Stimulated activated CD8-positive, alpha-beta memory T cell treated with anti-CD3 and anti-CD28 coated beads, Interleukin-4, amount 100 ng/mL, for 48 hours (primary cell): ENCODE measurements around the gene EML2.
"Not testable (repeated sequence)": the region's sequence is repeated elsewhere in the genome, so short reads cannot be mapped to it uniquely, and the experiment has no call there.

Source experiments
- DNase-seq: peaks from one replicate; pipeline ENCODE4 v3.0.0-alpha.2; 2020

Gene EML2

DNA sequence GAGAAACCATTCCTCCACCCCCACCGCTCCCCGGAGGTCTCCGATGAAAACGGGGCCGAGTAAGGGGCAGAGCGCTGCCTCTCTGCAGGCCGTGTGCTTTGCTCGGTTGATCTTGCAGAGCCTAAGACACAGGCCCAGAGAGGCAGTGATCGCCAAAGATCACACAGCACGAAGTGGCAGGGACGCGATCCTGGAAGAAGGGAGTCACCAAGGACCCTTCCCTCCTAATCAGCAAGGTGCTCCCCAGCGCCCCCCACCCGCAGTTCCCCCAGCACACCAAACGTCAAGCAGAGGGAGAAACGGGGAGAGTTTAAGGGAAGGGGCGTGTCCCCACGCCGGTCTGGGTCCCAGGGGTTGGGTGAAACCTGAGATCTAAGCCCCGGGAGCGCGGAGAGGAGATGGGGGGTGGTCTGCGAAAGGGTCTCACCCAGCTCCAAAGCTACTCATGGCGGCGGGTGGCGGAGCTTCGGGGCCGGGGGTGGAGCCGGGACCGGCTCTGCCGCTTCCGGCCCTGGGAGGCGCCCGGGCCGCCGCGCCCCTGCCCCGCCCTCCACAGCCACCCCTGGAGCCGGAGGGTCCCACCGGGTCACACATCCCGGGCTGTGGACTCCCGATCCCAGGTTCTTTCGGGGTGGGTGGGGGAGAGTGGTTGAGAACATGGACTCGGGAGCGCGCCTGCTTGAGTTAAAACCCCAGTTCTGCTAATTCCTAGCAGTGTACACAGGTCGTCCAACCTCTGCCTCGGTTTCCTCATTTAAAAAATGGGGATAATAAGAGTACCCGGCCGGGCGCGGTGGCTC lies at the start of gene EML2:
TSS of gene EML2 (minus strand) at position 468 of the 800 bp plus-strand sequence. CDS start at position 447, 21 bp downstream.
- peak; percentile 72 for DNase-seq

- no peak for DNase-seq
Measured at GRCh38 chr19:45687599-45687998, 48.4 kb upstream of the EML2 start.

DNA sequence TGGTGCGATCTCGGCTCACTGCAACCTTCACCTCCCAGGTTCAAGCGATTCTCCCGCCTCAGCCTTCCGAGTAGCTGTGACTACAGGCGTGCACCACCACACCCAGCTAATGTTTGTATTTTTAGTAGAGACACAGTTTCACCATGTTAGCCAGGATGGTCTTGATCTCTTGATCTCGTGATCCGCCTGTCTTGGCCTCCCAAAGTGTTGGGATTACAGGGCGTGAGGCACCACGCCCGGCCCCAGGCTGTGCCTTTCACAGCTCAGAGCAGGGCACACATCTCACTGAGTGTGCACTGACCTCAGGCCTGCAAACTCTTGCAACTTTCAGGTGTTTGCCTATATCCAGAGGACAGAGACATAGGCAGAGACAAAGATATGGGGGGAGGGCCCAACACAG lies 45.8 kb upstream of the EML2 start:
- DNase-seq, result not testable (repeated sequence)

DNA sequence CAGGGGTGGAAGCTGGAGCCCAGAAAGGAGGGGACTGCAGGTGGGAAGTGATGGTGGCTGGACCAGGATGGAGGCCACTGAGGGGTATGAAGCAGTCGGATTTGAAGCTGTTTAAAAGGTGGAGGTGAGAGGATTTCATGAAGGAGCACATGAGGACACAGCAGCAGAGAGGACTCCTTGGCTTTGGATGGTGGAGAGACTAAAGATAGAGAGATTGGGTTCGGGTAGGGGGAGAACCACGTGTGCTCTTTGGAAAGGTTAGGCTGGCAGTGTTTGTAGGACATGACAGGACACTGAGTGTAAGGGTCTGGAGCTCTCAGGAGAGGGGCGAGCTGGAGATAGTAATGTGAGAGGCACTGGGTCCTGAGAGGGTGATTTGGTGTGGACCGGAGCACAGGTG lies 43.7 kb upstream of the EML2 start:
- DNase-seq, result no peak

DNA sequence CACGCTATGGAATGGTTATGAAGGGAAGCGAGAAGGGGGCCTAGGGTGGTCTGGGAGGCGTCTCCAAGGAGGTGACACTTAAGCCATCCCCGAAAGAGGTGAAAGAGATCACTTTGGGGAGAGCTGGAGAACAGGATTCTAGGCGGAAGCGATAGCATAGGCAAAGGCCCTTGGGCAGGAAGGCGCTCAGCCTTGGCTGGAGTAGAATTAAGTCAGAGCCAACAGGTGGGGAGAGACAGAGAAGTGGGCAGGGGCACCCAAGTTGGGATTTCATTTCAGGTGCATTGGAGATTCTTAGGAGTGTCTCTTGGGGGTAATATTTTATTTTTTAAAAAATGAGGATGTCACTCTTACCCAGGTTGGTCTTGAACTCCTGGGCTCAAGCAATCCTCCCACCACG lies 42.9 kb upstream of the EML2 start:
- no peak for DNase-seq

- DNase-seq, result peak; percentile 91
Measured at GRCh38 chr19:45681391-45682015, 42.3 kb upstream of the EML2 start.

GRCh38 chr19:45677351-45678230 lies 38.4 kb upstream of the EML2 start:
- peak; percentile 92 for DNase-seq

DNA sequence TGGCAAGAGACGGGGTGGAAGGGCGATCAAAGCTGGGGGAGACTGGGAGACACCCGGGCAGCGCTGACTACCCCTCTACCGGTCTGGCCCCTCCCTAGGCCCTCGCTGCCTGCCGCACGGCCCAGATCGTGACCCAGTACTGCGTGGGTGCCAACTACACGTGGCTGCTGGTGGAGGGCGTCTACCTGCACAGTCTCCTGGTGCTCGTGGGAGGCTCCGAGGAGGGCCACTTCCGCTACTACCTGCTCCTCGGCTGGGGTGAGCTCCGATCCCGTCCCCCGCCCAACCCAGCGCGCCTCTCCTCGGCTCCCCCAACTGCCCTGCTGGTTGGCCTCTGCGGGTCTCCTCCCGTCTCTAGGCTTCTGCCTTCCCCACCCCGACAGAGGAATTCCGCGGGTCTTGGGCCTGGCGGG lies 37.7 kb upstream of the EML2 start:
- peak; percentile 66 for DNase-seq

DNA sequence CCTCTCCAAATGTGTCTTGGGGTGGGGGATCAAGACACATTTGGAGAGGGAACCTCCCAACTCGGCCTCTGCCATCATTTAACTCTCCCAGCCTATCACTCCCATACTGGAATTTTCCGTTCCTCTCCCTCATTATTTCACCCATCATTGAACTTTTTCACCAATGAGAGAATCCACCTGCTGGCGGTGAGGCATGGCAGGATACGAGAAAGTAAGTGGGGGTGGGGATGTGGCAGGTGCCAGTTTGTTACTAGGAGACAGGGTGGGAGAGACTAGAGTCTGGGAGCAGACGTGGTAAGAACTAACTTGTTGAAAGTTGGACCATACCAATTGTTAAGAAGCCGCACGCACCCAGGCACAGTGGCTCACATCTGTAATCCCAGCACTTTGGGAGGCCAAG lies 35.7 kb upstream of the EML2 start:
- DNase-seq, result no peak

DNA sequence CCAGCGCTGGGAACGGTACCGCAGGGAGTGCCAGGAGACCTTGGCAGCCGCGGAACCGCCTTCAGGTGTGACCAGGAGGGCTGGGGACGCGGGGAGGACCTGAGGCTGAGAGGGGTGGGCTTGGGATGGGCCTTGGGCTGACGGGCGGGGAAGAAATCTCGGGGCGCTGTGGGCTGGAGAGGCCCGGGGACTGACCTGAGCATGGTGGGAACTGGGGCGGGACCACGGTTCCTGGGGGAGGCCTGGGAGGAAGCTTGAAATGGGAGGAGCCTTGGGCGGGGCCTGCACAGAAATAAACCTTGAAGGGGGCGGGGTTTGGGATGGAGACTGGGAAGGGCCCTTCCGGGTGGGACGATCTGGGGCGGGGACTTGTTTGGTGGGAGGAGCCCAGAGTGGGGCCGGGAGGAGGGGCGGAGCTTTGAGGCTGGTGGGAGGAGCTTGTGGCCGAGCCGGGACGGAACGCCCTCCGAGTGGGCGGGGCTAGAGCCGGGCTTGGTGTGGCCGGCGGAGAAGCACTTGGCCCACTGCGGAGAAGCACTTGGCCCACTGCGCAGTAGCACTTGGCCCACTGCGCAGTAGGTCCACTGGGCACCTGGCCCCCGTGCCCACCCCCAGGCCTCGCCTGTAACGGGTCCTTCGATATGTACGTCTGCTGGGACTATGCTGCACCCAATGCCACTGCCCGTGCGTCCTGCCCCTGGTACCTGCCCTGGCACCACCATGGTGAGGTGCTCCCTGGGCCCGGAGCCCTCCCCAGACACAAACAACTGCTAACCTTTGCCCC lies 31.7 kb upstream of the EML2 start:
- DNase-seq, result peak; percentile 92

DNA sequence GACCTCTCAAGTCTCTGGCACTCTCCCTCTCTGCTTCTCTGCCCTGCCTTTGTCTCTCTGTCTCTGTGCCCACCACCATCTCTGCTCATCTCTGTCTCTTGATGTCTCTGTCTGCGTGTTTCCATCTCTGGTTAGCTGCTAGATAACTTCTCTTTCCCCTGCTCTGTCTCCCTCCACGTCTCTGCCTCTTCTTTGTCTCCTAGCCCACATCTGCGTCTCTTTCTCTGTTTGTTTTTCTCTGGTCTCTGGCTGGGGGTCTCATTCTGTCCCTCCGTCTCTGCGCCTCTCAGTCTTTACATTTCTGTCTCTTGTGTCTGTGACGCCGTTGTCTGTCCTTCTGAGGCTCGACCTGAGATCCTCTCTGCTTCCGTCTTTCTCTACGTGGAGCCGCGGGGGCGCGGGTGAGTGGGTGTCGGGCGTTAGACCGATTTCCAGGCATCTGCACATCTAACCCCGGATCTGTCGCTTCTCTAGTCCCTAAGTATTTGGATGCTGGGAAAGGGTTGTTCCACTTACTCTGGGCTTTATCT lies 29.2 kb upstream of the EML2 start:
- peak; percentile 57 for DNase-seq

DNA sequence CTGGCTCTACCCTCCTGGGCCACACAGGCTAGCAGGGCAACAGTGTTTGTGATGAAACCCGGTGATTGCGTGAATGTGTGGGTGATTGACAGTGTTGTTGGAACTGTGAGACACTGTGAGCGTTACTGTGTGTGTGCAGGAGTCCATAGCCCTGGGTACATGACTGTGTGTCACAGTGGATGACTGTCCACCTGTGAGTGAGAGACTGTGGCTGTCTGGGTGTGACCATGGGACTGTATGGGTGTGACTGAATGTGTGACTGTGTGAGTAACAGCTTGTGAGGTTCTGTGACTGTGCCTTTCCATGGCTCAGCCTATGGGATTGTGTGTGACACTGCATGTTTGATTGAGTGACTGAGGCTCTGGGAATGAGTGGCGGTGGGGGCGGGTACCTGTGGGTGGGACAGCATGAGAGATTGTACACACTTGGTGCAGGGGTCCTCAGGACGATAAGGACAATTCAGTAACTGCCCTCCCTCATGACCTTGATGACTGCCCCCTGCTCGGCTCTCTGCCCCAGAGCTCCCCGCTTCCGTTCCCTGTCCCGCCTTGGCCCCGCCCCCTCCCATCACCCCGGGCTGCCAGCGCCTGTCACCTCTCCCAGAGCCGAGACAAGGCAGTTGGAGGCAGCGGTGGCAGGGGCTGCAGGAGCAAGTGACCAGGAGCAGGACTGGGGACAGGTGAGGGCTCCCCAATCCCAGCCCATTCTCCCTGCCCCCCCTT lies 28.6 kb upstream of the EML2 start, which contains the start of gene GIPR:
TSS of gene GIPR (plus strand) at position 602 of the 722 bp plus-strand sequence. CDS start 1,300 bp downstream, outside the sequence.
- DNase-seq, result peak; percentile 82

DNA sequence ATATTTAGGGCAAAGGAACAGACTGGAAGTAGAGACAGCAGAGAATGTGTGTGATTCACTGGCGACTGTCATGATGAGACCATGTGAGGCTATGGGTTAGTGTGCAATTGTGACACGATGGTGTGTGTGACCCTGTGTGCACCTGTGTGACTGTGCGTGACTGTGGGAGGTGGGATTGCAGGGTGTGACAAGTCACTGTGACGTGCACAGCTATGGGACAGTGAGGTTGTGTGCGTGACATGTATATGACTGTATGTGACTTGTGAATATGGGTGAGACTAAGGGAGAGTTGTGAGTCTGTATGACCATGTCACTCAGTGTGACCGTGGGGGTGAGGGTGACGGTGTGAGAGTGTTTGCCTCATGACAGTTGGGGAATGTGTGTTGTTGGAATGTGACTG lies 25.4 kb upstream of the EML2 start:
- DNase-seq, result no peak

DNA sequence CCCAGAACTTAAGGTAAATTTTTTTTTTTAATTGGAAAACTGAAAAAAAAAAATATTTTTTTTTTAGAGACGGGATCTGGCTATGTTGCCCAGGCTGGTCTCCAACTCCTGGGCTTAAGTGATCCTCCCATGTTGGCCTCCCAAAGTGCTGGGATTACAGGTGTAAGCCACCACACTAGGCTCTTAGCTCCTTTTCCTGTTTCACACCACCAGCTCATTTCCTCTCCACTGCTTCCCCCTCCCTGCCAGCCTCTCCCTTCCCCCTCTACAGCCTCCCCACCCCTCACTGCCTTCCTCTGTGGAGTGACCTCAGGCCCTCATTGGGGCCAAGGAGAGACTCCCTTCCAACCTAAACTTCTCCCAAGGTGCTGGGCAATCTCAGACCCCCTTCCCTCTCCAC lies 24.6 kb upstream of the EML2 start:
- DNase-seq, result no peak

- no peak for DNase-seq
Measured at GRCh38 chr19:45660636-45661035, 21.4 kb upstream of the EML2 start.

- DNase-seq, result no peak
Measured at GRCh38 chr19:45659096-45659729, 20.0 kb upstream of the EML2 start.

DNA sequence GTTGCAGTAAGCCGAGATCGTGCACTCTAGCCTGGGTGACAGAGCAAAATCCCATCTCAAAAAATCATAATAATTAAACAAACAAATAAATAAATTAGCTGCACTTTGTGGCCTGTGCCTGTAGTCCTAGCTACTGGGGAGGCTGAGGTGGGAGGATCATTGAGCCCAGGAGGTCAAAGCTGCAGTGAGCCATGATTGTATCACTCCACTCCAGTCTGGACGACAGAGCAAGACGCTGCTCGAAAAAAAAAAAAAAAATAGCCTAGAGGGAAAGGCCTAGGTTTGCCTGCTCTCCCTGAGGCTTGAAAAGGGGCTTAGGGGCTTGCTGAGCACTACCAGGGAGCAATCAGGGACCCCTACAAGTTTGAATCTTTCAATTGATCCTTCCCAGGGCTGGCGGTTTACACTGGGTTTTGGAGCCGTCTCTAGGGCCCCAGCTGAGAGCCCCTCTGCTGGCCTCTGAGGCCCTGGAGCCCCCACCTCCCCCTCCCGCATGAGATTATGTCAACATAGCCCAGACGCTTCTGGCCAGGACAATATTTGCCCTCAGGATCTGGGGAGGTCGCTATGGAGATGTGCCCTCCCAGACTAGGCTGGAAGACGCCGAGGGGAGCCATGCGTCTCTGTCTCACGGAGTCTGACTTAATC lies 18.4 kb upstream of the EML2 start:
- DNase-seq, result no peak

DNA sequence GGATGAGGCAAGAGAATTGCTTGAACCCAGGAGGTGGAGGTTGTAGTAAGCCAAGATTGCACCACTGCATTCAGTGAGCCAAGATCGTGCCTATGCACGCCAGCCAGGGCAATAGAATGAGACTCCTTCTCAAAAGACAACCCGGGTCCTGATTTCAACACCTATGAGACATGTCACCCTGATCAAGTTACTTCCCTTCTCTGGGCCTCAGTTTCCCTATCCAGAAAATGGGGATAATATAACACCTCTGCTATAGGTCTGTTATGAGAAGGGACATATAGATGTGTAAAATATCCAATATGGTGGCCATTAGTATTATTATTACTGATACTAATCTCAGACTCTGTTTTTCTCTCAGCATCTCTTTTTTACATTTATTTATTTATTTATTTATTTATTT lies 15.9 kb upstream of the EML2 start:
- DNase-seq, result no peak

- DNase-seq, result no peak
Measured at GRCh38 chr19:45653634-45654033, 14.4 kb upstream of the EML2 start.

DNA sequence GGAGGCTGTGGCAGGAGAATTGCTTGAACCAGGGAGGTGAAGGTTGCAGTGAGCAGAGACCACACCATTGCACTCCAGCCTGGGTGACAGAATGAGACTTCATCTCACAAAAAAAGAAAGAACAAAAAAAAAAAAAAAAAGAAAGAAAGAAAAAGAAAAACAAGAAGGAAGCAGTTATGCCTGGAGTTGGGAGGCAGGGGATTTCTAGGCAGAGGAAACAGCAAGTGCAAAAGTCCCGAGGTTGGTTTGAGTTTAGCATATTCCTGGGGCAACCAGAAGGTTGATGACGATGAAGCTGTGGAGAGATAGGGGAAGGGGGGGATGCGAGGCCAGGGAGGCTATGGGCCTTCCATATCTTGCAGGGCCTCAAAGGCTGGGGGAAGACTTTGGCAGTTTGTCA lies 11.5 kb upstream of the EML2 start:
- DNase-seq, result no peak

- no peak for DNase-seq
Measured at GRCh38 chr19:45646345-45646698, 7.1 kb upstream of the EML2 start.
